RWPE1 (cell line): Measurements from ENCODE around the gene KCNH8.
A peak's percentile ranks its signal among the peaks of the same experiment; 100 is the strongest.

ENCODE experiments used
- CTCF ChIA-PET: fragments of 350-600 bp; sonication (Branson Sonifier 250); formaldehyde crosslinking; extraction: SDS; loops from one replicate; lab custom pipeline; 2021; lab: Yijun Ruan, JAX
- POLR2A ChIA-PET: fragments of 400-600 bp; formaldehyde crosslinking; extraction: SDS; loops from one replicate; lab custom pipeline; 2020; ENCODE audit warnings: antibody characterized with exemption; ENCODE audit not compliant: low non-redundant PET; lab: Yijun Ruan, JAX
- DNase-seq: peaks from one replicate; pipeline ENCODE4 v3.0.0; 2012; ENCODE audit warnings: low spot score
- H3K27ac ChIP-seq: fragments of 450-650 bp; 2 replicates; pipeline ENCODE4 v1.5.1; 2017
- TF ChIP-seq, protein P1 (sequence below): fragments of 450-650 bp; conservative IDR thresholded peaks from 2 replicates; pipeline ENCODE4 v1.5.1; 2017; ENCODE audit warnings: low read depth, mild to moderate bottlenecking

The KCNH8 gene

GRCh38 chr3:19146685-19147650, 1.3 kb upstream of the KCNH8 start:
- CTCF ChIA-PET: no interaction called here
- POLR2A ChIA-PET: no interaction called here
- TF ChIP-seq, protein P1, sequence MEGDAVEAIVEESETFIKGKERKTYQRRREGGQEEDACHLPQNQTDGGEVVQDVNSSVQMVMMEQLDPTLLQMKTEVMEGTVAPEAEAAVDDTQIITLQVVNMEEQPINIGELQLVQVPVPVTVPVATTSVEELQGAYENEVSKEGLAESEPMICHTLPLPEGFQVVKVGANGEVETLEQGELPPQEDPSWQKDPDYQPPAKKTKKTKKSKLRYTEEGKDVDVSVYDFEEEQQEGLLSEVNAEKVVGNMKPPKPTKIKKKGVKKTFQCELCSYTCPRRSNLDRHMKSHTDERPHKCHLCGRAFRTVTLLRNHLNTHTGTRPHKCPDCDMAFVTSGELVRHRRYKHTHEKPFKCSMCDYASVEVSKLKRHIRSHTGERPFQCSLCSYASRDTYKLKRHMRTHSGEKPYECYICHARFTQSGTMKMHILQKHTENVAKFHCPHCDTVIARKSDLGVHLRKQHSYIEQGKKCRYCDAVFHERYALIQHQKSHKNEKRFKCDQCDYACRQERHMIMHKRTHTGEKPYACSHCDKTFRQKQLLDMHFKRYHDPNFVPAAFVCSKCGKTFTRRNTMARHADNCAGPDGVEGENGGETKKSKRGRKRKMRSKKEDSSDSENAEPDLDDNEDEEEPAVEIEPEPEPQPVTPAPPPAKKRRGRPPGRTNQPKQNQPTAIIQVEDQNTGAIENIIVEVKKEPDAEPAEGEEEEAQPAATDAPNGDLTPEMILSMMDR: peak; percentile 44; the same call in 1 of the 2 replicates
- DNase-seq: peak; percentile 5
- H3K27ac ChIP-seq: no peak overlapping the region

- ChIA-PET POLR2A (no interaction called here), CTCF (no interaction called here)
- DNase-seq: no peak
- TF ChIP-seq, protein P1: no peak
- no peak overlapping the region for H3K27ac ChIP-seq
Observed at GRCh38 chr3:19148768-19149091, 420 bp downstream of the KCNH8 start.

GRCh38 chr3:19149368-19149767, 1.1 kb downstream of the KCNH8 start:
- no peak for DNase-seq
- H3K27ac ChIP-seq: no peak overlapping the region
- ChIA-PET POLR2A (no interaction called here), CTCF (no interaction called here)
- TF ChIP-seq, protein P1: no peak

DNA sequence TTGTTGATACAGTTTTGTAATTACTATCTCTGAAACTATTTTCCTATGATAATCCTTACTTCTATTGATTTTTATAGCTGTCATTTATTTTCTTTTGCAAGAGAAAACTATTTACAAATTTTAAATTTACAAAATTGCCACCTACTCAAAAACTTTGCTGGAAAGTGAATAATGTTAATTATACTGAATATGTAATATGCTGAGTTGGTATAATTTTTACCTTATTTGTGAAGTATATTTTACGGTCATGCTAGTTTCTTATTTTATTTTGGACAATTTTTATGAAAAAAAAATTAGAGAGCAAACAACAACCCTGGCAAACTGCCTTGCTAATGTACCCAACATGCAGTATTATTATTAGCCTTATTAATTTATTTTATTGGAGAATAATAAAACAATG, 2.9 kb downstream of the KCNH8 start:
- DNase-seq: no peak
- ChIA-PET POLR2A (no interaction called here), CTCF (interaction anchor here (0.6 kb wide), 1 partner anchor 11 kb away, joined by 4 read pairs; no protein-coding TSS in a partner anchor)
- no peak overlapping the region for H3K27ac ChIP-seq
- TF ChIP-seq, protein P1: no peak

DNA sequence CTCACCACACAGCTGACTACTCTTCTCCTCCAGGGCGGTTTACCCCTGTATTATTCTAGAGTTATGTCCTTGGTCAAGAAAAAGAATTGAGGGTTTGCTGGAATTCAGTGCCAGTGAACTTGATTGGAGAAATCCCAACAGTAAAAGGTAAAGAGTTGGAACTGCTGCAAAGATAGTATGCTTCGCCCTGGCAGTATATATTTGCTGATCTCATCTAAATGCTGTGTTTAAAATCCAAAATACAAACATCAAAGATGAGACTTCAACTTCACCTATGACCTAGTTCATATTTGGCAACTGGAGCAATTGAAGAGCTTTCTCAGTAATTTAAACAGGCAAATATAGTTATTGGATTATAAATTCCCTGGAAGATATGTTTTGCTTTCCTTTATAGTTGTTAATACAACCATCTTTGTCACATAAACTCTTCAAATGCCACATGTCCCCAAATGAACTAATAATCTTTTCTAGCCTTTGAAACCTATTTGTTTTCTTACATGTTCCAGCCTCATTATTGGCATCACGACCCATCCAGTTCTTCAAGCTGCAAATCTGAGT, 6.5 kb downstream of the KCNH8 start:
- TF ChIP-seq, protein P1: no peak
- POLR2A ChIA-PET: no interaction called here

GRCh38 chr3:19155375-19155774, 7.1 kb downstream of the KCNH8 start:
- TF ChIP-seq, protein P1: no peak
- DNase-seq: no peak
- ChIA-PET CTCF (no interaction called here), POLR2A (no interaction called here)
- H3K27ac ChIP-seq: no peak overlapping the region

More for the DNA sequence above, 6.5 kb downstream of the KCNH8 start:
- DNase-seq: no peak
- H3K27ac ChIP-seq: no peak overlapping the region
- CTCF ChIA-PET: no interaction called here
